Measurements from ENCODE around the gene TOB2.

The TOB2 gene, protein sequence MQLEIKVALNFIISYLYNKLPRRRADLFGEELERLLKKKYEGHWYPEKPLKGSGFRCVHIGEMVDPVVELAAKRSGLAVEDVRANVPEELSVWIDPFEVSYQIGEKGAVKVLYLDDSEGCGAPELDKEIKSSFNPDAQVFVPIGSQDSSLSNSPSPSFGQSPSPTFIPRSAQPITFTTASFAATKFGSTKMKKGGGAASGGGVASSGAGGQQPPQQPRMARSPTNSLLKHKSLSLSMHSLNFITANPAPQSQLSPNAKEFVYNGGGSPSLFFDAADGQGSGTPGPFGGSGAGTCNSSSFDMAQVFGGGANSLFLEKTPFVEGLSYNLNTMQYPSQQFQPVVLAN

DNA sequence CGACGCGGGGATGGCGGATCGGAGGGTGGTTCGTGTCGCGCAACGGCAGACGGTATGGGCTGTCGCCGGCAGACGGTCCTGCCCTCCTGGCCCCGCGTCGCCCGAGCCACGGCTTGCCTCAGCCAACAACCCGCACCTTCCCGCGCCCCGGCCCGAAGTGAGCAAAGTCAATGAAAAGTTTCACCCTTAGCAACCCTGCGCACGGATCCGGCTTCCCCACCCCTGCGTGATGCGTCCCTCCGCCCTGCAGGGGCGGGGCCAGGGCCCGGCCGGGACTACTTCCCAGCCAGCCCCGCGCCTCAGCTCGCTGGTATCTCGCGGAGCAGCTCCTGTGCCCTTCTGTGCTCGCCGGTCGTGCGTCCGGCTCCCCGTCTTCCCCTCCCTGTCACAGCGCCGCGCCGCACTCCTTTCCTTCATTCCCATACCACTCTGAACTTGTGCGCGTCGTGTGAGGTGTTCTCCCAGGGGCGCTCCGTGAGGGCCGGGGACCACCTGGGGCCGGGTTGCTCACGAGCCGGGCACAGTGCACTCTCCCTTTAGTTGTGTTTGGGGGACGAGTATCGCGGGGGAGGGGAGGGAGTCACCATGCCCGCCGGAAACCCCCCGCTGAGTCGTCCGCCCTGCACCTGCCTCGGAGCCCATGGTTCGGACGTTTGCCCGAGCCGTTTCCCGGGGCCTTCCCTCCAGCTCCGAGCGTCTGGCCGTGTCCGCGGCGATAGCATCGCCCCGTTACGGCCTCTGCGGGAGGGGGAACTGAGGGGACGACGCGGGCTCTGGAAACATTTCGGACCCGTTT lies at the start of gene TOB2:
TSS of gene TOB2 (minus strand) at position 163 of the 796 bp plus-strand sequence. CDS start 9,456 bp downstream, outside the sequence.
- DNase-seq (ENCODE audit: low spot score): peak; percentile 93

DNA sequence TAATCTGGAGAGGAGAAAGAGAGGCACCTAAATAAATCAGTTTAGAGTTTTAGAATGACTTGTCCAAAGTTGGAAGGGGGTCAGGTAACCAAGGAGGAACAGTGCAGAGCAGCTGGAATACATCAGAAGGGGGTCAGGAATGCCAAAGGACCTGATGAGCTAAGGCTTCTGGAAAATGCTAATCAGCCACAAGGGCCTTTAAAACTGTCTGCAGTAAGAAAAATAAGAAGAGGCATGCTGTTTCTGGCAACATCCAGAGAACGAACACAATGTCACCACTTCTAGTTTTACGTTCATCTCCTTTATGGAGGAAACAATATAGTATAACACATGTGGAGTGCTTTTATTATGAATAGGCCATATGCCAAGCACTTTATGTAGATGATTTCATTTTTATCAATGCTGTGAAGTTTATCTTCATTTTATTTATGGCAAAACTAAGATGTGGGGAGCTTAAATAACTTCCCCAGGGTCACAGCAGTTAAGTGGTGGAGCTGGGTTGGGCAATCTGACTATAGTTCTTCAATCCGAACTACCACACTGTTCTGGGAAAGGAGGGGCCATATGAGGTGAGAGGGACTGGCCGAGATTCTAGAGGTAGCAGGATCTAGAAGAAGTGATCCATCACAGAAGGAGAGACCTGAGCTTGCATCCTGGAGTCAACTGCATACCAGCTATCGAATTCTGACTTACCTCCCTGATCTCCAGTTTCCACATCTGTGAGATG lies 44.9 kb upstream of the TOB2 start:
- no peak for DNase-seq (ENCODE audit: low spot score)

DNA sequence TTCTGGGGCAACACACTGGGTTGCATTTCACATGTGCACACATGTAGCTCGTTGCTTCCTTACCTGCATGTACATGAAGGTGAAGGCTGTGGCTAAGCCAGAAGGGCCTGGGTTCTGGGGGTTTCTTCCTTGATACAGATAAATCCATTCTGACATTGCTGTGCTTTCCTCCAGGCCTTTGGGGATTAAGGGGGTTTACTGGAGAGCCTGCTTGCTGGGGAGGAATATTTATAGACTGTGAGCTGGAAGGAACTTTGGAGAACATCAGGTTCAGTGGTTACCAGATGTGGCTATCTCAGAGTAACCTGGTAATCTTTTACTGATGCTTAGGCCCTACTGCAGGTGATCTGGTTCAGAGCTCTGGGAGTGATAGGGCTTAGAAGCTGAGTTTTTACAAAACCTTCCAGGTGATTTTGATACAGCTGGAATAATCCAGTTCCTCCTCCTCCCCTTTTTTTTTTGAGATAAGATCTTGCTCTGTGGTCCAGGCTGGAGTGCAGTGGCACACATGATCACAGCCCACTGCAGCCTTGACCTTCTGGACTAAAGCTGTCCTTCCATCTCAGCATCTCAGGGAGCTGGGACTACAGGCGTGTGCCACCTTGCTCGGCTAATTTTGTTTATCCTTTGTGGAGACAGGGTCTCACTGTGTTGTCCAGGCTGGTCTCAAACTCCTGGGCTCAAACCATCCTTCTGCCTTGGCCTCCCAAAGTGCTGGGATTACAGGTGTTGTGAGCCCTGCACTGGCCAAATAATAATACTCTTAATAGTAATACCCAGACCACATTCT lies 42.2 kb upstream of the TOB2 start:
- DNase-seq (ENCODE audit: low spot score): no peak

DNA sequence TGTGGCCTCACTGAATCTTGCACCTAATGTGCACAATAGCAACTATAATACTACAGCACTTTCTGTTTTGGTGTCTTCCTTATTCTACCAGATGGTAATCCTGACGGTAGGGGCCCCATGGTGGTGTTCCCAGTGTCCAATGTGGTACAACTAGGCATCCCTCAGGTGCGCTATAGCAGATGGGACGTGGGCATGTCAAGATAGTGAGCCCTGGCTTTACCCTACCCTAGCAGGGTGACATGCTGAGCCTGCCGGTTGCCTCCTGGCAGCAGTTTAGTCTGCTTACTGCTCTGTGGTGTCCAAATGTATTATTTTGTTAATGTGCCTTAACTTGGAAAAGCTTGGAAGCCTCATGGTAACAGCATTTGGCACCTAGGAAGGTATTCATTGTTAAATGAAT lies 41.5 kb upstream of the TOB2 start:
- no peak for DNase-seq (ENCODE audit: low spot score)

DNA sequence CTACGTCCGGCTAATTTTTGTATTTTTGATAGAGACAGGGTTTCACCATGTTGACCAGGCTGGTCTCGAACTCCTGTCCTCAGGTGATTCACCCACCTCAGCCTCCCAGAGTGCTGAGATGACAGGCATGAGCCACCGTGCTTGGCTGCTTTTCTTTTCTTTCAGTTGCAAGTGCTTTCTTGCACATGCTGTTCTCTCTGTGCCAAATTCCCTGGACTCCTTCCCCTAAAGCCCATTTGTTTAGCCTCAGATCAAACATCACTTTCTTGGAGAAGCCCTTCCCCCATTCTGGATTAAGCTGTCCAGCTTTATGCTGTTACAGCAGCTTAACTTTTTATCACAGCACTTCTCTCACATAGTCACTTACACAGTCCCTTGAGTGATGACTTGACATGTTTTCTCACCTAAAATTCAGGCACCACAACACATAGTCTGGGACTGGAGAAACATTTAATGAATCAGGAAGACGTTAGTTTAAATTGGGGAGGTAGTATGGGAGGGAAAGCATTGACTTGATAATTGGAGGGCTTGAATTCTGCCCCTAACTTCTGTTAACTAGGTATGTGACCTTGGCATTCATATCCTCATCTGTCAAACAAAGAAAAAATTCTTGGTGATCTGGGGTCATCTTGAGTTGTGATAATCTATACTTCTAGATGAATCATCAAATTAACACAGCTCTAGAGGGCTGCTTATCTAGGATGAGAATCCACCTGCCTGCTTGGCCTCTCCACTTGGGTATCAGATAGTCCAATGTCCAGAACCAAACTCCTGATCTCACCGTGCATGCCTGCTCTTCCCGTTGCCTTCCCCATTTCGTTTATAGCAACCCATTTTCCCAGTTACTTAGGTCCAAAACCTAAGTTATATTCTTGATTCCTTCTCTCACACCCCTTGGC lies 40.7 kb upstream of the TOB2 start:
- DNase-seq (ENCODE audit: low spot score): no peak

DNA sequence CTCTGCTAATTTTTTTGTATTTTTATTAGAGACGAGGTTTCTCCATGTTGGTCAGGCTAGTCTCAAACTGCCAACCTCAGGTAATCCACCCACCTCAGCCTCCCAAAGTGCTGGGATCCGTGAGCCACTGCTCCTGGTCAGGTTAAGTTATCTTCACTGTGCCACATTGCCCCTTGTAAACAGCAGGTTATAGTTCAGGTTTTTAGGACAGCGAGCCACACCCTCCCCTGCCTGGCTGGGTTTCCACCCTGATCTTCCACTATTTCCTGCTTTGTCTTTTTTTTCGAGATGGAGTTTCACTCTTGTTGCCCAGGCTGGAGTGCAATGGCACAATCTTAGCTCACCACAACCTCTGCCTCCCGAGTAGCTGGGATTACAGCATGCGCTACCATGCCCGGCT lies 38.4 kb upstream of the TOB2 start:
- no peak for DNase-seq (ENCODE audit: low spot score)

DNA sequence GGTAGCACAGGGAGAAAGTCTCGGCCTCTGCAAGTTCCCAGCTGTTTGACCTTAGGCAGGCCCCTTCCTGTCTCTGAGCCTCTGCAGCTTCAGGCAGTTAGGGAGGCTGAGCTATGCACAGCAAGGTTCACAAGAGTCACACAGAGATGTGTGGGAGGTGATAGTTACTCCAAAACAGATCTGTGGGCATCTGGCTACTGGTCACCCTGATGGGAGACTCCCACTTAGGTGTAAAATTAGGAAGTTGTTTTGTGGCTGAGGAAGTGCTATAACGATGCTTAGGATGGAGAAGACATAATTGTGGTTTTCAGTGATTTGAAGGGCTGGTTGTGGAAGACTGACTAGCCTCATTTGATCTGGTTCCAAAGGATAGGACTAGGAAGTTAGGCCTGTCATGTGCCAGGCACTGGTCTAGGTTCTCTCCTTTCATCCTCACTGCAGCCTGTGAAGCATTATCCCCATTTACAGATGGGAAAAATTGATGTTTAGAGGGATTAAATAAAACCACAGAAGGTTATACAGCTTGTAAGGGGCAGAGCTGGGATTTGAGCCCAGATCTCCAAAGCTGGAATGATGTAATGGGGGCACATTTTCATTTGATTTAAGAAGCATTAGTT lies 35.8 kb upstream of the TOB2 start:
- no peak for DNase-seq (ENCODE audit: low spot score)

DNA sequence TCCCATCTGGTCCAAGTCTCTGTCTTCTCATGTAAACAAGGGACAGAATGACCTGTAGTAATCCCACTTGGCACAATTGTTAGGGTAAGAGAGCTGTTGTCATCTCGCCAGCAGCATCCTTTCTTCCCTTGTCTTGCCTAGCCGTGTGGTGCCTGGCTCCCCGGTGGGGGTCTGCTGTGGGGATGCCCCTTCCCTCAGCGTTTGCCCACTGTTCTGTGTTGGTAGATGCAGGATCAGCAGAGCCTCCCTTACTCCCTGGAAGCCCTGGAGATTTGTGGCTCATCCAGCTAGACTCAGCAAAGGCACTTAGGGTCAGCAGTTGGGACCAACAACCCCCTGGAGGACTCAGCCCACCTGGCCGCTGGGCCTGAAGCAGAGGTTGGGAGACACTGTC lies 35.3 kb upstream of the TOB2 start:
- no peak for DNase-seq (ENCODE audit: low spot score)

DNA sequence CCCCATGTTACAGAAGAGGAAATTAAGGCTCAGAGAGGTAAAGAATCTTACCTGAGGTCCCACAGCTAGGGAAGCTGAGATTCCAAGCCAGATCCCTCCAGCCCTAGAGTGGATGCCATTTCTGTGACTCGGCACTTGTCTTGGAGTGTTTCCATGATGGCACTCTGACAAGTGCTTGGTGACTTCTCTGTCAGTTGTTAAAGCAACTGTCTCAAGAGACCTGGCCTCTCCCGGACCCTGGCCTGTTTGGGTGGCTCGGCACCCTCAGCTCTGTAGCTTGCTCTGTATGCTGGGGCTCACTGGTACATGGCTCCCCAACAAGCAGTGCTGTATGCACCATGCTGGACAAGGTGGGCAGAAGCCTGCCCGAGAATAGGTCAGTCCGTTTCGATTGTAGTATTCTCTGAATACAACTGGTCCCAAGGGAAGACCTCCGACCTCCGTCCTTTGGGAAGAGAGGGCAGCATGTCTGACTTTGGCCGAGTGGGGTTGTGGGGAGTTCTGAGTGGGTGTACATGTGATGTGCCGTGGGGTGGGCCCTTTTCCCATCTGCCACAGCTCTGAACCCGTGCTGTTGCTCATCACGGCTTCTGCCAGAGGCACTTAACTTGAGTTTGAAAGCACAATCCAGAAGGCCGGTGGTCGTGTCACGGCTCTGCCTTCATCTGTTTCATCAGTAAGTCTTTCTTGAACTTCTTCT lies 34.7 kb upstream of the TOB2 start:
- DNase-seq (ENCODE audit: low spot score): no peak

DNA sequence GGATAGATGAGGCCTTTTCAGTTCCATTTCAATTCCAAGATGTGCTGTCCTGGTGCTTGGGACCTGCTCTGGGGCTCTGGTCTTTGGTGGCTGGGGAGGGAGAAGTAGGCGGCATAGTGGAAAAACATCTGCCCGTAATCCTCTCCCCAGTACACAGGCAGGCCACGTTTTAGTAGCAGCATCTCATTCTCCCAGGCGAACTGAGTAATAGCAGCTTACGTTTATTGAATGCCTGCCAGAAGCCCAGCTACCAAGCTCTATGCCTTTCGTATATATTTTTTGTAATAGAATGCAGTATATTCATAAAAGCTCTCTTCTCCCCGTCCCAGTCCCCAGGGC lies 33.8 kb upstream of the TOB2 start:
- no peak for DNase-seq (ENCODE audit: low spot score)

DNA sequence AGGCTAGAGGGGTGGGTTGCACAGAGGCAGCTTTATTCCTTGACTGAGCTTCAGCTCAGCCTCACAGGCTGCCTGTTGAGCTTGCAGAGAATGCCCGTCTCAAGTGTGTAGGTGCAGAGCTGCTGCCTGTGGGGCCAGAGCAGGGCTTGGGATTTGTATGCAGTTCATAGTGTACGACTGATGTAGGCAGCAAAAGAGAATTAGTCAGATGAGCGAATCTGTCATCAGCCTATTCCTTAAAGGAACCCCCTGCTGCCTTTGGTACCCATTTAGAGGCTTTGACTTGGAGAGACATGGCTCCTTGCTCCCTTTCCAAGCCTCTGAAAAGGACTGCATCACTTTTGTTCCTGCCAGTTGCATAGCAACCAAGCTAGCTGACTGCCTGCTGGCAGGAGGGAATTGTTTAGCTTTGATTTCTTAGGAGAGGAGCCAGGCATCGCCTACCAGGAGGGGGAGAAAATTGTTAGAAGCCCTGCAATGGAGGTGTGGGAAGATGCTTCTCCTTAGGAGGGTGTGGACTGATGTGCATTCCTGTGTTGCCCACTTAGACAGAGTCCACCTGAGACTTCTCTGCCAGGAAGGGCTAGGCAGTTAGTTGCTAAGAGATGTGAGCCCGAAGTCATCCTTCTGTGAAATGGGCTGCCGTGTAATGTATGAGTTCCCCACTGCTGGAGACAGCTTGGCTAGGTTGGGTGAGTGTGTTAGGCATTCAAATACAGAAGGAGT lies 33.2 kb upstream of the TOB2 start:
- no peak for DNase-seq (ENCODE audit: low spot score)

DNA sequence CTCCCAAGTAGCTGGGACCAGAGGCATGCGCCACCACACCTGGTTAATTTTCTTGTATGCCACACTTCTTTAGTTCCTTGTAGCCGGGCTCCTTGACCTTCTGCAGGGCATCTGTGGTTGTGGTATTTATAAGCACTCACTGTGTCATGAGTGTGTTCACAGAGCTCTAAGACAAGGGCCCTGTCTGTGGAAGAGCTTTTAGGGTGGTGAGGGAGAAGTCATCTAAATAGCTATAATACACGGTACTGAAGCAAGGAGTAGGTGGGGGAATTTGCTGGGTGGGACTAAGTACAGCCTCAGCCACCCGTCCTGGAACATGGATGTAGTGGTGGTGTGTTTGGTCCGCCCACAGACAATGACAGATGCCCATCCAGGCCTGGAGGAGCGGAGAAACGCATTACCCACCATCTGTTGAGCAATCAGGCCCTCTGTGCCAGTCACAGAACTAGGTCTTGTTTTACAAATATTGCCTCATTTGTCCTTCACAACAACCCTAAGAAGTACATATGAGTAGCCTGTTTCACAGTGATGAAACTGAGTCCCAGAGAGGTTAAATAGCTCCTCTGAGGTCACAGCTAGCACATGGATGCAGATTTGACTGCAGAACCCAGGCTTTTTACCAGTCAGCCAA lies 32.4 kb upstream of the TOB2 start:
- no peak for DNase-seq (ENCODE audit: low spot score)

DNA sequence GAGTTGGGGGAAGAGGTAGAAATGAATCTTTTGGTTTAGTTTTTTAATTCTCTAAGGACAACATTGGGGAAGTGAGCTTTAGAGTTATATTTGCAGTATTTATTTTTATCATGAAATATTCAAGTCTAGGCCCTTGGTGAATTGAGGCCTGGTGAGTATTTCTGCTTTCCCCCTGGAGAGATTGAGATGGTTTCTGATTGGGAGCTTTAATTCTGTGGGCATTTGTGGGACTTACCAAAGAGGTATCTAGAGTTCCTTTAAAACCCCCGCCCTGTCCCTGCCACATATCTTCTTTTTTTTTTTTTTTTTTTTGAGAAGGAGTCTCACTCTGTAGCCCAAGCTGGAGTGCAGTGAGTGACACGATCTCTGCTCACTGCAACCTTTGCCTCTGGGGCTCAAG lies 31.9 kb upstream of the TOB2 start:
- DNase-seq (ENCODE audit: low spot score): no peak

DNA sequence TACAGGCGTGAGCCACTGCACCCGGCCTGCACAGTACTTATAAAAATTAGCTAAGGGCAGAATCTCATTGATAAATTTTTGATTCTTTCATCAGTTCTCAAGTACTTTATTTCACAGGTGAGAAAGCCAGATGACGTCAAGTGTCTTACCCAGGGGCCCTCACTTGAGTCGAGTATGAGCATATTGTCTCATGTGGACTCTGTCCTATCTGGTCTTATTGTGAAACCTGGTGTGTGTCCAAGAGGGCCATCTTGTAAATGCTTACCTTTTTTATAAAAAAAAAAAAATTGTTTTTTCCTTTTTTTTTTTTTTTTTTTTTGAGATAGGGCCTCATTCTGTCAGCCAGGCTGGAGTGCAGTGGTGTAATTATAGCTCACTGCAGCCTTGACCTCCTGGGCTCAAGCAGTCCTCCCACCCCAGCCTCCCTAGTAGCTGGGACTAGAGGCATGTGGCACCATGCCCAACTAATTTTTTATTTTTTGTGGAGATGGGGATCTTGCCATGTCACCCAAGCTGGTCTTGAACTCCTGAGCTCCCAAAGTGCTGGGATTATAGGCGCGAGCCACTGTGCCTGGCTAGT lies 28.4 kb upstream of the TOB2 start:
- no peak for DNase-seq (ENCODE audit: low spot score)

DNA sequence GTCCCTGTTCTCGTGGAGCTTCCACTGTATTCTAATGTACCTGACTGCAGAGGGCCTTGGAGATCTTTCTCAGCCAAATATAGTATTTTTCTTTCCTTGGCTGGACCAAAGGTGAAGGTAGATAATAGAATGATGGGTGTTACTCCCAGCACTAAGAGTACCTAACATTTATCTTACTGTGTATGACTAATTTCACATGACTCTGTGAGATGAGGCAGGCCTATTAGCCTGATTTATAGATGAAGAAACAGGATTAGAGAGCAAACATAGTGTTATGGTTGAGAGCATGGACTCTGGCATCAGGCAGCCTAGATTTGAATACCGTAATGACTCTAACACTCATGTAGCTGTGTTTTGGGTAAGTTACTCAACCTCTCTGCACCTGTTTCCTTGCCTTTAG lies 25.0 kb upstream of the TOB2 start:
- no peak for DNase-seq (ENCODE audit: low spot score)

DNA sequence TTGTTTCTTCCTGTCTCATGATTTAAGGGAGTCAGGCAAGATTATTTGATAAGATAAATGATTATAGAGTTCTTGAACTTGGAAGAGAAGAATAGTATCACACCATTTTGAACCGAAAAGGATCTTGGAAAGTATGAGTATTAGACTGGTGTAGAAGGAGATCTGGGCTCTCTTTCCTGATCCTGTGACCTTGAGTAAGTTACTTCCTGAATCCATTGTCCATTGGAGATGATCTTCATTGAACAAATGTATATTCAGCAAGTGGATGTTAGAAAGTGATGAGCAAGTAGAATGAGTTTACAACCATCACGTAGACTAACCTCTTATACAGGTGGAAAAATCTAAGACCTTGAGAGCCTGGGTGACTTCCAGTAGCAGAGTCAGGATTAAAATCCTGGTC lies 24.3 kb upstream of the TOB2 start:
- DNase-seq (ENCODE audit: low spot score): no peak

DNA sequence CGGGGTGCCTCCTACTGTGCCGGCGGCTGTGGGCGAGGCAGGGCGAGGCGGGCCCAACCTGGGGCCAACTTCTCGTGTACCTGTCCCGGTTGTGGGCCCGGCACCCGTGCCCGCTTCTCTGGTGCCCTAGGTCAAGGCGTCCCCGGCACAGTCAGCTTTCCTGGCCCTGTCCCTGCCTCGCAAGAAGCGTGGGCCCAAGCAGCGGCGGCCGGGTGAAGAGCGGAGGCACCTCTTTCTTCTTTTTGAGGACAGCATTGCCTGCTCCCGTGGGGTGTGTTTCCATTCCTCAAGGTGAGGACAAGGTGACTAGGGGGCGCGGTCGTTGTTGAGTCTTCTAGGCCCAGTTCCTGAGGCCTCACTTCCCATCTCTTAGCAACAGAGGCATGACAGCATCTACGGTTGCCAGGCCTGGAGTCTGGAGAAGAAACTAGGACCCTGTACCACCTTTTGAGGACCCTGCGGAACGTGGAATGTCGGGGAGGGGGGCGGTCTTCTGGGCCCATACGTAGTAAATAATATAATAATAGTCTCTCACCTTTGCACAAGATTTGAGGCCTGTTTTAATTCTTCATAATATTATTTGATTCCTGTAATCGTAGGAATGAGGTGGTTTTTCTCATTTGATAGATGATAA lies 22.7 kb upstream of the TOB2 start:
- no peak for DNase-seq (ENCODE audit: low spot score)
